MCF 10A (cell line): ENCODE results near the gene BPIFA3. TPM values are rescaled to one million over a fixed set of nuclear protein-coding genes. Genes with fewer than 3 reads are reported as not detected.

Experiments
- BruUV-seq: library from RNA; stranded (reverse); fragments of 400-500 nt; replicated peaks from 2 replicates; lab custom pipeline; 2021; lab: Mats Ljungman, UMichigan
- CTCF ChIA-PET: fragments of 300-600 bp; sonication (Branson Sonifier 250); formaldehyde crosslinking; extraction: SDS; loops from one replicate; lab custom pipeline; 2021; ENCODE audit warnings: antibody characterized with exemption, inconsistent platforms; lab: Yijun Ruan, JAX
- POLR2A ChIA-PET: fragments of 300-600, 350-650 bp; sonication (Branson Sonifier 250); formaldehyde crosslinking; extraction: SDS; loops from one replicate; lab custom pipeline; 2020; ENCODE audit warnings: antibody characterized with exemption, inconsistent platforms; lab: Yijun Ruan, JAX
- DNase-seq: peaks from one replicate; pipeline ENCODE4 v3.0.0-alpha.2; 2018; ENCODE audit not compliant: unreplicated experiment
- H3K27ac Mint-ChIP-seq: one replicate; pipeline ENCODE4 v1.8.0; 2022; ENCODE audit warnings: mild to moderate bottlenecking, low read depth, mixed read lengths; ENCODE audit not compliant: unreplicated experiment
- H3K27me3 Mint-ChIP-seq: one replicate; pipeline ENCODE4 v1.8.0; 2022; ENCODE audit warnings: mixed read lengths; ENCODE audit not compliant: insufficient read depth, unreplicated experiment
- H3K36me3 Mint-ChIP-seq: one replicate; pipeline ENCODE4 v1.8.0; 2022; ENCODE audit warnings: mild to moderate bottlenecking, moderate library complexity, mixed read lengths; ENCODE audit not compliant: insufficient read depth, unreplicated experiment
- H3K4me1 Mint-ChIP-seq: one replicate; pipeline ENCODE4 v1.8.0; 2022; ENCODE audit warnings: mixed read lengths; ENCODE audit not compliant: insufficient read depth, unreplicated experiment
- H3K4me3 Mint-ChIP-seq: one replicate; pipeline ENCODE4 v1.8.0; 2022; ENCODE audit warnings: mild to moderate bottlenecking, moderate library complexity, mixed read lengths; ENCODE audit not compliant: unreplicated experiment
- H3K9me3 Mint-ChIP-seq: one replicate; pipeline ENCODE4 v1.8.0; 2022; ENCODE audit warnings: mixed read lengths; ENCODE audit not compliant: unreplicated experiment
- intact Hi-C: fragments of 100-400 bp; cut with micrococcal nuclease; formaldehyde crosslinking; loops from 2 replicates; pipeline ENCODE4 v1.14.1; 2022
- total RNA-seq: library from RNA; stranded (reverse); gene quantifications from 2 replicates; pipeline ENCODE4 v1.2.3, GENCODE V29; 2022
- TF ChIP-seq, protein P1 (sequence below): fragments of 200-600 bp; IDR thresholded peaks from one replicate; pipeline ENCODE4 v1.8.0; 2022; ENCODE audit warnings: antibody characterized with exemption, mild to moderate bottlenecking; ENCODE audit not compliant: unreplicated experiment

BPIFA3 gene
- total RNA-seq, 1 experiment from 2014 or later = not detected

DNA sequence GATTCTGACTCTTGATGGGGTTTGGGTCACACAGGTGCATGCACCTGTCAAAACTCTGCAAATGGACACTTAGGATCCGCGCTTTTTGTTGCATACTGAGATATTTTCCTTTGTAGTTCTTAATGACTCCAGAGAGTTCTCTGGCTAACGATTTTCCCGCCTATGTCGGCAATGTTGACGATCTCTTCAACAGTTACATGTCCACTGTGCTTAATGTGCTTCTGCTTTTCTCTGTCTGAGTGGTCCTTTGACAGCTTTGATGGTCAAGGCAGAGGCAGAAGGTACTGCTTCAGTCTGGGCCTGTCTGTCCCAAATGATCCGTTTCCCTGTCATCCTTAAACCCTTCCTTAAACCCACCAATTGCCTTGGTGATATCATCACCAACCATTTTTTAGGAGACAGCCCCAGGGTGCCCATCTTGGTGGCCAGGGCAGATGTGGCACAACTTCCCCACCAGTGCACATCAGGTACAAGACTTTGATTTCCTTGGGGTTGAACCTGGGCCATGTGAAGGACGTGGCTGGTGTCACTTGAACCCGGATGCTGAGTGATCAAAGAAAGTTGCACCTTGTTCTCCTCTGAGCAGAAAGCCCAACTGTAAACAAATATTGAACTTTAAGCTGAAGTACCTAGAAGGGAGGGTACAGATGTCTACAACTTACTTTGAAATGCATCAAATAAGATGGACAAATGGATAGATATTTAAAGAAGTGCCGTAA lies 55.2 kb downstream of the BPIFA3 start:
- Mint-ChIP-seq H3K36me3 (no peaks in the 10 kb centered on the region), H3K9me3 (no peaks in the 10 kb centered on the region), H3K4me3 (no peak overlapping the region), H3K27ac (no peak overlapping the region), H3K27me3 (peaks cover 60% of the 10 kb centered on the region), H3K4me1 (no peaks in the 10 kb centered on the region)
- BruUV-seq = no TSS peak
- no peak for DNase-seq
- TF ChIP-seq, protein P1, sequence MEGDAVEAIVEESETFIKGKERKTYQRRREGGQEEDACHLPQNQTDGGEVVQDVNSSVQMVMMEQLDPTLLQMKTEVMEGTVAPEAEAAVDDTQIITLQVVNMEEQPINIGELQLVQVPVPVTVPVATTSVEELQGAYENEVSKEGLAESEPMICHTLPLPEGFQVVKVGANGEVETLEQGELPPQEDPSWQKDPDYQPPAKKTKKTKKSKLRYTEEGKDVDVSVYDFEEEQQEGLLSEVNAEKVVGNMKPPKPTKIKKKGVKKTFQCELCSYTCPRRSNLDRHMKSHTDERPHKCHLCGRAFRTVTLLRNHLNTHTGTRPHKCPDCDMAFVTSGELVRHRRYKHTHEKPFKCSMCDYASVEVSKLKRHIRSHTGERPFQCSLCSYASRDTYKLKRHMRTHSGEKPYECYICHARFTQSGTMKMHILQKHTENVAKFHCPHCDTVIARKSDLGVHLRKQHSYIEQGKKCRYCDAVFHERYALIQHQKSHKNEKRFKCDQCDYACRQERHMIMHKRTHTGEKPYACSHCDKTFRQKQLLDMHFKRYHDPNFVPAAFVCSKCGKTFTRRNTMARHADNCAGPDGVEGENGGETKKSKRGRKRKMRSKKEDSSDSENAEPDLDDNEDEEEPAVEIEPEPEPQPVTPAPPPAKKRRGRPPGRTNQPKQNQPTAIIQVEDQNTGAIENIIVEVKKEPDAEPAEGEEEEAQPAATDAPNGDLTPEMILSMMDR = no peak
- CTCF ChIA-PET = interaction anchor here (0.7 kb wide), 1 partner anchor 256 kb away, joined by 3 read pairs; no protein-coding TSS in a partner anchor
- intact Hi-C loops = no loop called here
- POLR2A ChIA-PET = no interaction called here

GRCh38 chr20:33273117-33273851 lies 56.1 kb downstream of the BPIFA3 start:
- CTCF ChIA-PET = no interaction called here
- Mint-ChIP-seq H3K27me3 (peaks cover 60% of the 10 kb centered on the region), H3K4me1 (no peaks in the 10 kb centered on the region)

DNA sequence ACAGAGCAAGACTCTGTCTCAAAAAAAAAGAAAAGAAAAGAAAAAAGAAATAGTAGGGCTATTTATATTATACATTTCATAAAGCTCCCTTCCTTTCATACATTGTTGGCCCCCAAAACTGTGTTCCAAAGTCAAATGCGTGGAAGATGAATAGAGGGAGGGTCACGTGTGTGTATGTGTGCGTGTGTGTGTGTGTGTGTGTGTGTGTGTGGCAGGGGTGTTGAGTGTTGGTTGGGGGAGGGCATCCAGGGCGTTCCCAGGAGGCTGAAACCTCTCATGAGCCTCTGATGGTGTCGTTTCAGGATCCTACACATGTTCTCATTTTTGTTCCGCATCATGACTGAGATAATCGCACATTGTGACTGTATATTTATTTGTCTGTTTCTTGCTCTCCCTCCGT lies 58.1 kb downstream of the BPIFA3 start:
- no peaks in the 10 kb centered on the region for H3K4me1 Mint-ChIP-seq
- no peaks in the 10 kb centered on the region for H3K9me3 Mint-ChIP-seq
- POLR2A ChIA-PET = no interaction called here
- peaks cover 60% of the 10 kb centered on the region for H3K27me3 Mint-ChIP-seq
- H3K36me3 Mint-ChIP-seq = no peaks in the 10 kb centered on the region
- H3K4me3 Mint-ChIP-seq = no peak overlapping the region
- CTCF ChIA-PET = interaction anchor here (0.8 to 0.9 kb wide), 2 partner anchors 373 to 485 kb away, joined by 3 read pairs; no protein-coding TSS in a partner anchor
- intact Hi-C loops = no loop called here
- no peak for DNase-seq
- H3K27ac Mint-ChIP-seq = no peak overlapping the region
- BruUV-seq = no TSS peak
- TF ChIP-seq, protein P1 = no peak

More at GRCh38 chr20:33273117-33273851, 56.1 kb downstream of the BPIFA3 start:
- intact Hi-C loops = no loop called here
- TF ChIP-seq, protein P1 = no peak
- Mint-ChIP-seq H3K9me3 (no peaks in the 10 kb centered on the region), H3K27ac (no peak overlapping the region), H3K36me3 (no peaks in the 10 kb centered on the region), H3K4me3 (no peak overlapping the region)
- POLR2A ChIA-PET = no interaction called here
- peak; percentile 14 for DNase-seq
- no TSS peak for BruUV-seq

DNA sequence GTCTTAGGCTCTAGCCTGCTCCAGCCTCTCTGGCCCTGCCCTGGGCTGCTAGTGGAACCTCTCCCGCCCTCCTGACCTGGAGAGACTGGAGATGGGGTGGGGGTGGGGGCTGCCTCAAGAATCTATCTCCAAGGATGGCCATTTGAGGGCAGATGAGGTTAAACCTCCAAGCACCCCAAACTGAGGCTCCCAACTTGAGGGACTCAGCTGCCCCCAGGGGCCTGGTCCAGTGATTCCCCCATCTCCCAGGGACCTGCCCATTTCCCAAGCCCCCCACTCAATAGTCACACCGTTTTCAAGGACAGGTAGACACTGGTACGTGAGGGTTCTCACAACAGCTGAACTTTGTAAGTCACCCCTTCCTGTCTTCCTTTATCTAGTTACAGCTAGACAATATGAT lies 58.7 kb downstream of the BPIFA3 start:
- TF ChIP-seq, protein P1 = no peak
- DNase-seq = no peak
- H3K27ac Mint-ChIP-seq = no peak overlapping the region
- H3K36me3 Mint-ChIP-seq = no peaks in the 10 kb centered on the region
- peaks cover 56% of the 10 kb centered on the region for H3K27me3 Mint-ChIP-seq
- intact Hi-C loops = no loop called here
- no TSS peak for BruUV-seq
- H3K9me3 Mint-ChIP-seq = no peaks in the 10 kb centered on the region
- no peak overlapping the region for H3K4me3 Mint-ChIP-seq
- no peaks in the 10 kb centered on the region for H3K4me1 Mint-ChIP-seq
- CTCF ChIA-PET = interaction anchor here (0.6 kb wide), 1 partner anchor 70 kb away, joined by 3 read pairs; no protein-coding TSS in a partner anchor
- POLR2A ChIA-PET = no interaction called here
